GM12878 (cell line): Measurements from ENCODE around the gene CCSER1. TPM values are rescaled to one million over a fixed set of nuclear protein-coding genes. Genes with fewer than 3 reads are reported as not detected.
"Not testable (repeated sequence)": the region's sequence is repeated elsewhere in the genome, so short reads cannot be mapped to it uniquely, and the experiment has no call there.

Experiments
- ATAC-seq: fragments of 200-7000 bp; cut with Tn5 transposase; 3 replicates; pipeline ENCODE4 v1.9.1; 2020; ENCODE audit warnings: mild to moderate bottlenecking, moderate library complexity
- BruUV-seq: library from RNA; stranded (reverse); fragments of 400-500 nt; replicated peaks from 2 replicates; lab custom pipeline; 2021; lab: Mats Ljungman, UMichigan
- CTCF ChIA-PET: fragments of 300-600 bp; sonication (Branson Sonifier 250); formaldehyde crosslinking; extraction: SDS; loops from one replicate; lab custom pipeline; 2021; ENCODE audit warnings: inconsistent platforms; lab: Yijun Ruan, JAX
- POLR2A ChIA-PET: fragments of 350-600 bp; formaldehyde crosslinking; extraction: SDS; loops from one replicate; lab custom pipeline; 2021; ENCODE audit warnings: inconsistent platforms; lab: Charles Lee
- RAD21 ChIA-PET: fragments of 300-600 bp; sonication (Branson Sonifier 250); formaldehyde crosslinking; loops from one replicate; lab custom pipeline; 2023; ENCODE audit warnings: antibody characterized with exemption; ENCODE audit not compliant: unreplicated experiment; lab: Charles Lee
- SMC1A ChIA-PET: fragments of 300-600 bp; sonication (Branson Sonifier 250); formaldehyde crosslinking; loops from one replicate; lab custom pipeline; 2023; ENCODE audit not compliant: unreplicated experiment, uncharacterized antibody; lab: Charles Lee
- DNase-seq: peaks from one replicate; pipeline ENCODE4 v3.0.0-alpha.2; 2011; ENCODE audit warnings: low read depth, low spot score
- FAIRE-seq: peaks from 3 replicates; lab custom pipeline; 2011; peaks lifted over from hg19 to GRCh38; lab: Jason Lieb, UNC
- H2AFZ ChIP-seq: 2 replicates; pipeline ENCODE4 v1.6.0; 2011; ENCODE audit warnings: low read depth, low read length, control low read depth; ENCODE audit not compliant: control insufficient read depth
- H3K27ac ChIP-seq: 2 replicates; pipeline ENCODE4 v1.5.1; 2011; ENCODE audit warnings: control low read depth; ENCODE audit not compliant: control insufficient read depth, insufficient read depth
- H3K27me3 ChIP-seq, 2 experiments: replicated peaks in 1 of 2; 2 replicates each; pipeline versions ENCODE4 v1.6.0 to v1.6.1; 2011; ENCODE audit warnings: low read length in 1 of 2; ENCODE audit not compliant: control insufficient read depth in 2 of 2, insufficient read depth in 2 of 2
- H3K36me3 ChIP-seq, 2 experiments: 2 replicates each; pipeline ENCODE4 v1.5.1; 2011; ENCODE audit warnings: low read length in 1 of 2; ENCODE audit not compliant: control insufficient read depth in 2 of 2, insufficient read depth in 2 of 2
- H3K4me1 ChIP-seq: 2 replicates; pipeline ENCODE4 v1.6.1; 2011; ENCODE audit warnings: mild to moderate bottlenecking, low read length, moderate library complexity, mixed read lengths; ENCODE audit not compliant: control insufficient read depth, insufficient read depth
- H3K4me2 ChIP-seq: 2 replicates; pipeline ENCODE4 v1.6.0; 2011; ENCODE audit warnings: control low read depth; ENCODE audit not compliant: control insufficient read depth, insufficient read depth
- H3K4me3 ChIP-seq: fragments of 200-600 bp; sonication (generic); 2 replicates; pipeline ENCODE4 v1.5.1; 2016
- H3K79me2 ChIP-seq: 2 replicates; pipeline ENCODE4 v1.6.0; 2011; ENCODE audit warnings: low read length; ENCODE audit not compliant: control insufficient read depth, insufficient read depth
- H3K9ac ChIP-seq: 2 replicates; pipeline ENCODE4 v1.8.0; 2011; ENCODE audit warnings: low read length, control low read depth, mixed read lengths; ENCODE audit not compliant: control insufficient read depth, insufficient read depth
- H3K9me3 ChIP-seq: replicated peaks from 3 replicates; pipeline ENCODE4 v1.5.1; 2011; ENCODE audit warnings: mild to moderate bottlenecking, low read length; ENCODE audit not compliant: control insufficient read depth, insufficient read depth
- H4K20me1 ChIP-seq: 2 replicates; pipeline ENCODE4 v1.6.0; 2011; ENCODE audit not compliant: control insufficient read depth, insufficient read depth
- ETV6 ChIP-seq, 2 experiments: fragments of 450-650 bp in 1 of 2; IDR thresholded peaks in 1 of 2; conservative IDR thresholded peaks in 1 of 2; 2 replicates each; pipeline ENCODE4 v1.6.1; 2014; ENCODE audit warnings: antibody characterized with exemption in 1 of 2, borderline replicate concordance in 1 of 2, low read depth in 1 of 2, mild to moderate bottlenecking in 1 of 2, moderate library complexity in 1 of 2
- IKZF1 ChIP-seq: fragments of 450-650 bp; conservative IDR thresholded peaks from 2 replicates; pipeline ENCODE4 v1.6.1; 2017; ENCODE audit warnings: antibody characterized with exemption, mild to moderate bottlenecking
- NFIC ChIP-seq: IDR thresholded peaks from 2 replicates; pipeline ENCODE4 v1.6.1; 2012; ENCODE audit warnings: low read depth, mild to moderate bottlenecking, inconsistent platforms, low read length, moderate library complexity
- NFYA ChIP-seq: IDR thresholded peaks from 2 replicates; pipeline ENCODE4 v1.6.1; 2011; ENCODE audit warnings: low read depth, mild to moderate bottlenecking, low read length, improper control_type of control experiment, borderline replicate concordance
- NR2C2 ChIP-seq: IDR thresholded peaks from 2 replicates; pipeline ENCODE4 v1.6.1; 2011; ENCODE audit warnings: borderline replicate concordance, low read depth; ENCODE audit not compliant: control insufficient read depth, insufficient read length
- SPI1 ChIP-seq: IDR thresholded peaks from 2 replicates; pipeline ENCODE4 v1.6.1; 2011; ENCODE audit warnings: low read depth, mild to moderate bottlenecking, low read length, moderate library complexity, borderline replicate concordance; ENCODE audit not compliant: insufficient read depth
- ZNF384 ChIP-seq: IDR thresholded peaks from 2 replicates; pipeline ENCODE4 v1.6.1; 2012; ENCODE audit warnings: low read depth, mild to moderate bottlenecking, low read length, improper control_type of control experiment, borderline replicate concordance
- WGBS: methylation state at CpG from one replicate; pipeline ENCODE4 v1.1.6; 2016; ENCODE audit warnings: low lambda C conversion rate; ENCODE audit not compliant: insufficient replicate concordance, insufficient coverage; ENCODE audit errors: missing lambda C conversion rate; 5-methylcytosine and 5-hydroxymethylcytosine counted together
- in situ Hi-C: fragments of 300-500 bp; cut with MboI; formaldehyde crosslinking; loops from 9 replicates; pipeline ENCODE4 v1.14.3; 2018; ENCODE audit warnings: mixed read lengths
- intact Hi-C: fragments of 100-400 bp; cut with micrococcal nuclease; formaldehyde crosslinking; loops from one replicate; pipeline ENCODE4 v1.14.2; 2022; ENCODE audit not compliant: unreplicated experiment
- polyA plus RNA-seq, 11 experiments: library from polyadenylated mRNA; depleted of rRNA in 4 of 11; unstranded in 6 of 11; stranded (reverse) in 5 of 11; fragments of >200 nt; fragmentation: Nextera tagmentation in 4 of 11; fragmentation: Illumina TruSeq in 1 of 11; extraction: Ambion mirVana in 4 of 11; extraction: Trizol in 1 of 11; gene quantifications; 1 replicate in 1 of 11; 2 replicates in 10 of 11; pipeline versions ENCODE4 v1.2.1 to v1.2.3, GENCODE V29; 2011 to 2016; ENCODE audit warnings: inconsistent platforms in 2 of 11, missing spikeins in 2 of 11, low read depth in 1 of 11
- total RNA-seq, 4 experiments: library from RNA; depleted of rRNA in 3 of 4; stranded (reverse); fragments of >200 nt in 3 of 4; fragmentation: Illumina TruSeq in 1 of 4; extraction: Trizol in 1 of 4; gene quantifications; 2 replicates each; pipeline versions ENCODE4 v1.2.1 to v1.2.3, GENCODE V29; 2013 to 2021

CCSER1 gene
- total and polyA plus RNA-seq, 10 of the 15 experiments (the other 5 are each of a cell fraction or from before 2014, with no cell fraction given): 0.22 to 2.7 (median 1.0) TPM

DNA sequence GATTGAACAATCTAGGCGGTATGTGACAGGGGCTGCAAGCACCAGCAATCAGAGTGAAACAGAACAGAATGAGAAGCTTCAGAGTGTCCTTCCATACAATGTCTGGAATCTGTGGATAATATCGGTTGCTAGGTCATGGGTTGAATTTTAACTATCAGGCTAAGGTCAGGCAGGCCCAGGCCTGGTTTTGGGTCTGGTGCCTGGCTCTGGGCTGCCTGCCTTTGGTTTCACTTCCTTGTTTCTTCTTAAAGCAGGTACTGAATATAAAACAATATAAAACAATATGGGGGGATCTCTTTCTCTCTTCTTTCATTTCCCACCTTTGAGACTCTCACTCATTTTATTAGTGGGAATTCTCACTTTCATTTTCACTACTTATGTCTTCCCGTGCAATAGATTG is 962.0 kb downstream of the CCSER1 start:
- no peak overlapping the region for H3K9ac ChIP-seq
- SMC1A ChIA-PET: no interaction called here
- in situ Hi-C loops (no loop called here), intact Hi-C loops (no loop called here)
- no peak overlapping the region for H2AFZ ChIP-seq
- no peaks in the 10 kb centered on the region for H3K9me3 ChIP-seq
- no peaks in the 10 kb centered on the region for H3K4me1 ChIP-seq
- peak; percentile 40 for ATAC-seq
- no peaks in the 10 kb centered on the region for H3K79me2 ChIP-seq
- H3K27me3 ChIP-seq: no peaks in the 10 kb centered on the region
- no TSS peak for BruUV-seq
- RAD21 ChIA-PET: no interaction called here
- TF ChIP-seq ETV6 (conservative IDR thresholded peaks at IDR 0.05 in 1 of 2, IDR thresholded peaks at IDR 0.05 in 1 of 2; ENCODE audit: borderline replicate concordance in 1 of 2, low read depth in 1 of 2): no peak
- TF ChIP-seq SPI1: peak; percentile 71
- H3K27ac ChIP-seq: no peak overlapping the region
- POLR2A ChIA-PET: no interaction called here
- H3K4me3 ChIP-seq: no peak overlapping the region
- WGBS: 61% methylated on average over 3 of the region's 3 CpGs
- H3K36me3 ChIP-seq: no peaks in the 10 kb centered on the region
- CTCF ChIA-PET: interaction anchor here (1.2 to 1.5 kb wide), 2 partner anchors 8 to 24 kb away, joined by 3 read pairs; no protein-coding TSS in a partner anchor
- no peak for DNase-seq
- no peak overlapping the region for H3K4me2 ChIP-seq
- no peaks in the 10 kb centered on the region for H4K20me1 ChIP-seq
- no peak for FAIRE-seq

DNA sequence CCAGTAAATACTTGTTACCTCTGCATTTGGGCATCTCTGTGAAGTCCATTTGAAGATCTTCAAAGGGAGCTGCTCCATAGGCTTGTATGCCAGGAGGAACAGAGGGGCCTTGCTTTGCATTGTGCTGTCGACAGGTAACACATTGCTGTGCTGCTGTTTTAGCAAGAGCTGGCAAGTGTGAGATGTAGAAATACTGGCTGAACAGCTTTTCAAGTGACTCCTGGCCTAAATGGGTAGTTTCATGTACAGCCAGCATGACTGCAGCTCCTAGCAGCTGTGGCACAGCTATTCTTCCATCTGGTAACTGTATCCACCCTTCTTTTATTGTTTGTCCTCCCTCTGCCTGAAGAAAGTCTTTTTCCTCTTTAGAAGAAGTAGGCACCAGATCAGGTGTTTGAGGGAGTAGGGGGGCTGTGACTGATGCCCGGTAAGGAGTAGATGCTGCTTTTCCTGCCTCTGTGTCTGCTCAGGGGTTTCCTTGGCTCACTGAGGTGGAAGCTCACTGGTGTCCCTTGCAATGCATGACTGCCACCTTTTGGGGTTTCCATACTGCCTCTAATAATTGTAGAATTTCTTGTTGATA is 965.3 kb downstream of the CCSER1 start:
- BruUV-seq: no TSS peak
- RAD21 ChIA-PET: no interaction called here
- H3K4me2 ChIP-seq: no peak overlapping the region
- TF ChIP-seq NFIC (no peak), IKZF1 (no peak), NFYA (no peak), ZNF384 (no peak), NR2C2 (no peak)
- TF ChIP-seq, all 136 proteins: peak for 0
- CTCF ChIA-PET: interaction anchor here (1.0 kb wide), 1 partner anchor 778 kb away, joined by 4 read pairs; no protein-coding TSS in a partner anchor
- ATAC-seq (no peak), DNase-seq (no peak), FAIRE-seq (no peak)
- WGBS: 27% methylated on average over 2 of the region's 2 CpGs
- no peak overlapping the region for H3K9ac ChIP-seq
- intact Hi-C loops: no loop called here
- H3K36me3 ChIP-seq: no peaks in the 10 kb centered on the region
- H3K79me2 ChIP-seq: no peaks in the 10 kb centered on the region
- H2AFZ ChIP-seq: no peak overlapping the region
- no peaks in the 10 kb centered on the region for H3K27me3 ChIP-seq
- in situ Hi-C loops: no loop called here
- H3K27ac ChIP-seq: no peak overlapping the region
- no peaks in the 10 kb centered on the region for H3K4me1 ChIP-seq
- no peaks in the 10 kb centered on the region for H3K9me3 ChIP-seq
- H4K20me1 ChIP-seq: no peaks in the 10 kb centered on the region
- POLR2A ChIA-PET: no interaction called here
- SMC1A ChIA-PET: interaction anchor here (0.7 to 1.2 kb wide), 2 partner anchors 317 to 674 kb away, joined by 3 read pairs; no protein-coding TSS in a partner anchor
- H3K4me3 ChIP-seq: no peak overlapping the region

DNA sequence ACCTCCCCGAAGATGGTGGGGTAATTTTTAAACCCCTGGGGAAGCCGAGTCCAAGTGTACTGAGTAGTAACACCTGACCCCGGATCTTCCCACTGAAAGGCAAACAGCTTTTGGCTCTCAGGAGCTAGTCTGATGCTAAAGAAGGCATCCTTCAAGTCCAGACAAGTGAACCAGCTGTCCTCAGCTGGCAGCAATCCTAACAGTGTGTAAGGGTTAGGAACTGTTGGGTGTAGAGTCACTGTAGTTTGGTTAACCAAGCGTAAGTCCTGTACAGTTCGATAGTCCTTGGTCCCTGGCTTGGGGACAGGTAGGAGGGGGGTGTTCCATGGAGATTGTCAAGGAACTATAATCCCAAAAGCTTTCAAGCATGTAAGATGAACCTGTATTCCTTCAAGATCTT is 967.0 kb downstream of the CCSER1 start:
- WGBS: 16% methylated on average over 5 of the region's 5 CpGs
- H3K79me2 ChIP-seq, H3K4me1 ChIP-seq, H3K9me3 ChIP-seq, DNase-seq, H2AFZ ChIP-seq, CTCF ChIA-PET, in situ Hi-C loops, H3K4me3 ChIP-seq, BruUV-seq, H3K4me2 ChIP-seq, FAIRE-seq, POLR2A ChIA-PET, H3K9ac ChIP-seq, RAD21 ChIA-PET, SMC1A ChIA-PET, H3K27ac ChIP-seq, intact Hi-C loops, ATAC-seq, H4K20me1 ChIP-seq, H3K27me3 ChIP-seq, H3K36me3 ChIP-seq: not testable (repeated sequence)
